Dedifferentiated amniotic fluid mesenchymal stem cell (primary cell): ENCODE data around the gene MSRB1.
"Not testable (repeated sequence)": the region's sequence is repeated elsewhere in the genome, so short reads cannot be mapped to it uniquely, and the experiment has no call there.

Experiments
- DNase-seq: peaks from one replicate; pipeline ENCODE4 v3.0.0-alpha.2; 2016; ENCODE audit errors: extremely low spot score

The MSRB1 gene

GRCh38 chr16:1938910-1939309, 4.1 kb downstream of the MSRB1 start:
- no peak for DNase-seq

DNA sequence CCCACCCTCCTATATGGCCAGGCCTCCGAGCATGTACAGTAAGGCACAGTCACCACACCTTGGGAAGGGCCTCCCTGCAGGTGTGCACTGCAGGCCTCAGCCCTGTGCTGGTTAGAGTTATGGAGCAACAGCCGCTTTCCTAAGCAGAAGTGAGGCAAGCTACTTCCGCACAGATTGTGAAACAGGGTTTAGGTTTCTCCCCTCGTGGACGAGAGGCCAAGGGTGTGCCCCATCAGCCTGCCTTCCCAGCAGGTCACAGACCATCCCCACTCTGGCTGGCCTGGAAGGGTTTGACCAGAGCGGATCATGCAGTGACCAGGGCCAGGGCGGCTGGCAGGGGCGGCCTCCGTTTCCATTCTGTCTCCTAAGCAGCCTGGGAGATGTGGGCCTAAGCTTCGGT, 4.7 kb downstream of the MSRB1 start:
- DNase-seq = no peak

GRCh38 chr16:1936945-1937479, 6.0 kb downstream of the MSRB1 start:
- DNase-seq = no peak

GRCh38 chr16:1933097-1933661, 9.8 kb downstream of the MSRB1 start:
- no peak for DNase-seq

DNA sequence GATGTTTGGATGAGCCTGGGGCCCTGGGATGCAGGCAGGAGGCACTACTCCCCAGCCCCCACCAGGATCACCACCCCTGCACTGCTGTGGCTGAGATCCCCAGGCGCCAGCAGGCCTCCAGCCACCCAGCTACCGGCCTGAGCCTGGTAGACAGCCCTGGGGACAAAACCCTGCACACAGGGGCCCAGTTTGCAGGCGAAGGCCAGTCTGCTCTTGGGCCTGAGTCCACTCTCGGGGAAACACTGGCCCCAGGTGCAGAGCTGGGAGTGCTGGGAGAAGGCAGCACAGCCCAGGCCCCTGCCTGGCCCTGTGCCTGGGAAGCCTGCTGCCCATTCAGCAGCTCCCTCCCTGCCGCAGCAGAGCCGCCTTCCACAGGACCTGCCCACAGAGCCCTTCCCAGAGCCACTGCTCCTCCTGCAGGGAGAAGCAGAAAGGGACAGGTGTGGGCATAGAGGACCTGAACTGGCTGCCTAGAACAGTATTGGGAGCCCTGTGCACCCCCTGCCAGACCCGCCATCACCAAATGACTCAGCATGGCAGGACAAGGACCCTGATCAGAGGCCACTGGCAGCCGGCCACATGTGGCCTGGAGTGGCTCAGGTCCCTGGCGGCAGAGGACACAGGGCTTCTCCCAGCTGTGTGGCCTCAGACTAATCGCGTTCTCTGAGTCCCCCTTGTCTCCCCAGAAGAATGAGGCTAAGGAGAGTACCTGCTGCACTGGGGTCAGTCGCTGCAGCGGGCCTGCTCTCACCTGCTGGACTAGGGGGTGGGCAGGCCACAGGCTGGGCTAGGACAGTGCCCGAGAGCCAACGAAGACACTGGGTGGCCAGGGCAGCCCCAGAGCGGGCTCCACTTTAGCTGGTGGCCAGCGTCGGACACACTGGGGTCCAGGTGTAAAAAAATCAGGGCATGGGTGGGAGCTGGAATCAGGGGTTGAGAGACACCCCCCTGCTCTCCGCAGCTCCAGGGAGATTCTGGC, 10.7 kb downstream of the MSRB1 start:
- no peak for DNase-seq

DNA sequence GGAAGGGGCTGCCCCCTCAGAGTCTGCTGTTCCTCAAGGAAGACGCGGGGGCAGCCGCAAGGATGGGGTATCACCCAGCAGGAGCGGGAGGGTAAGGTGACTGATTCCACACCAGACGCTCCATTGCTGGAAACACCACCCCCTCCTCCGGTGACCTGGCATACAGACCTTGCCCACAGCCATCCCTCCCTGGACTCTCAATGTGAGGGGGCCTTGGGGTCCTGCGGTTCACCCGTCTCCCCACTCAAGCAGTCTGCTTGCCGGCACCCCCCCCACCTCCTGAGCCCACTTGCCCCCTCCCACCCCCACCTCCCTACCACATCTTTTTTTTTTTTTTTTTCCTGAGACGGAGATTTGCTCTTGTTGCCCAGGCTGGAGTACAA, 12.7 kb downstream of the MSRB1 start:
- DNase-seq = no peak

- DNase-seq = peak; percentile 68
Measured at GRCh38 chr16:1929578-1930337, 13.2 kb downstream of the MSRB1 start.

DNA sequence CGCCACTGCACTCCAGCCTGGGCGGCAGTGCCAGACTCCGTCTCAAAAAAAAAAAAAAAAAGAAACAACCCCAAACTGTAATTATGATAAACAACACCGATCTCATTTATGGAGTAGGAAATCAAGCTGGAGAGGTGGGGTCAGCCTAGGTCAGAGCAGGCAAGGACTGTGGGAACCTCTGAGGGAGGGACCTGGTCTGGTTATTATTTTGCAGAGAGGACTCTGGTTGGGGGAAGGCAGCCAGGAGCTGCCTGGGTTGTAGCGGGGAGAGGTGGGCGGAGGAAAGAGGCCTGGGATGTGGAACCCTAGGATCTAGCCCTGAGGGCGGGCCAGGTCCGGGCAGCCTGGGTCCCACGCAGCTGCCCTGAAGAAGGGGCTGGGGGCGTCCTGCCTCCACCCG, 13.9 kb downstream of the MSRB1 start:
- no peak for DNase-seq

DNA sequence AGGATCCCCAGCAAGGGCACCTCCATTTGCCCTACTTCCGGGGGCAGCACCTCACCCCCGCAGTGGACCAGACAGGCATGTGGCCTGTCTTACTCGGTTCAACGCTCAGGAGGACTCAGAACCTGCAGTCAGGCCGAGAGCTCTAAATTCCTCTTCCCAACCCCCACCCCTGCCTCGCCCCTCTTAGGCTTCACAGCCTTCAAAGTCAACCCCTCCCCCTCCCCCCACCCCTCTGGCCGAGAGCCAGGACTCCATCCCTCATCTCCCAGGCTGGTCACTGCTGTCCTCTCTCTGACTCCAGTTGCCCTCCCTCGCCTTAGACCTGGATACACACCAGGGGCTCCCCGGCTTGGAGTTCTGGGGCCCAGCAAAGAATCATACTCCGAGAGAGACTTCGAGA, 16.7 kb downstream of the MSRB1 start:
- no peak for DNase-seq

DNA sequence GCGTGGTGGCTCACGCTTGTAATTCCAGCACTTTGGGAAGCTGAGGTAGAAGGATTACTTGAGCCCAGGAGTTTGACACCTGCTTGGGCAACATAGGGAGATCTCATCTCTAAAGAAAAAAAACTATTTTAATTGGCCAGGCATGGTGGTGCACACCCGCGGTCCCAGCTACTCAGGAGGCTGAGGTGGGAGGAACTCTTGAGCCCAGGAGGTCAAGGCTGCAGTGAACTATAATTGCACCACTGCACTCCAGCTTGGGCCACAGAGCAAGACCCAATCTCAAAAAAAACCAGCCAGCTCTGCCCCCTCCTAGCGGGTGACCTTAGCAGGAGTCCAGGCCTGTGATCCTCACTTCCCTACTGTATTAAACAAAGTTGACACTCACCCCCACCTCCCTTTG, 18.9 kb downstream of the MSRB1 start:
- no peak for DNase-seq

- DNase-seq = peak; percentile 67
Measured at GRCh38 chr16:1923299-1924034, 19.5 kb downstream of the MSRB1 start.

- DNase-seq = no peak
Measured at GRCh38 chr16:1922357-1922756, 20.6 kb downstream of the MSRB1 start.

- no peak for DNase-seq
Measured at GRCh38 chr16:1920727-1921171, 22.2 kb downstream of the MSRB1 start.

DNA sequence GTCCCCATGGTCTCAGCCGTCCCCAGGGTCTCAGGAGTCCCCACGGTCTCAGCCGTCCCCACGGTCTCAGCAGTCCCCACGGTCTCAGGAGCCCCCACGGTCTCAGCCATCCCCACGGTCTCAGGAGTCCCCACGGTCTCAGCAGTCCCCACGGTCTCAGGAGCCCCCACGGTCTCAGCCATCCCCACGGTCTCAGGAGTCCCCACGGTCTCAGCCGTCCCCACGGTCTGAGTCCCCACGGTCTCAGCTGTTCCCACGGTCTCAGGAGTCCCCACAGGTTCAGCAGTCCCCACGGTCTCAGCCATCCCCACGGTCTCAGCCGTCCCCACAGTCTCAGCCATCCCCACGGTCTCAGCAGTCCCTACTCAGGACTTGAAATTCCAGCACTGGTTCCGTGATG, 22.9 kb downstream of the MSRB1 start:
- not testable (repeated sequence) for DNase-seq

GRCh38 chr16:1919327-1919998, 23.5 kb downstream of the MSRB1 start:
- no peak for DNase-seq

- DNase-seq = no peak
Measured at GRCh38 chr16:1918351-1919326, 24.4 kb downstream of the MSRB1 start, which contains the start of gene HS3ST6. Gene HS3ST6 (minus strand): TSS chr16:1918415. CDS start chr16:1918323, 92 bp downstream.

- no peak for DNase-seq
Measured at GRCh38 chr16:1917665-1918350, 25.2 kb downstream of the MSRB1 start.

DNA sequence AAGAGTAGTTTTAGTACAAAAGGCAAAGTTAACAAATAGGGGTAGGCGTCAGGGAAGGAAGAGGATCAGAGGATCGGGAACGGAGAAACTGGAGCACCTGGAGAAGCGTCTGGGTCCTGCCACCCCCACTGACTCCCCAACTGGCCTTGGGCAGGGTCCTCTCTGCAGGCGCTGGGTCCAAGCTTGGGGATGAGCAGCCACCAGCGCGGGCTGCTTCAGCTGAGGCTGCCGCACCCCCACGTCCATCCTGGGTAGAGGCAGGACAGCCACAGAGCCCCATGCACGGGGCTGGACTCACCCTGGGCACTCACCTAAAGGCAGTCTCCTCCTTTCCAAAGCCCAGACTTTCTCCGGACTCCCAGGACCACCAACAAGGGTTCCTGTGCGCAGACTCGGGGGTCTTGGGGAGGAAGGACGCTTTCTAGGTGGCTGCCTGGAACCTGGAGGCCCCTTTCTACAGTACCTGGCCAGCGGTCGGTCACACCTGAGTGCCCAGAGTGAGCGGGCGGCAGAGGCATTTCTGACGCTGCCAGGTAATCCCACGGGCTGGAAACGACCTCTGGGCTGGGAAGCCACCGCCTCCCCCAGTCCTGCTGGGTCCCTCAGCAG, 25.8 kb downstream of the MSRB1 start:
- DNase-seq = no peak

- DNase-seq = no peak
Measured at GRCh38 chr16:1916640-1916990, 26.4 kb downstream of the MSRB1 start.
